ENCODE data around the gene PDE8A.
"Not testable (repeated sequence)": the region's sequence is repeated elsewhere in the genome, so short reads cannot be mapped to it uniquely, and the experiment has no call there.

The PDE8A gene

GRCh38 chr15:85141726-85142125 lies 160.1 kb downstream of the PDE8A start:
- no peak for DNase-seq

- no peak for DNase-seq
Observed at GRCh38 chr15:85142312-85142711, 160.7 kb downstream of the PDE8A start.

- no peak for DNase-seq
Observed at GRCh38 chr15:85149465-85150129, 167.9 kb downstream of the PDE8A start.

GRCh38 chr15:85150130-85150480 lies 168.4 kb downstream of the PDE8A start:
- DNase-seq: no peak

- DNase-seq: no peak
Observed at GRCh38 chr15:85151145-85151544, 169.5 kb downstream of the PDE8A start.

- no peak for DNase-seq
Observed at GRCh38 chr15:85151861-85152260, 170.2 kb downstream of the PDE8A start.

- no peak for DNase-seq
Observed at GRCh38 chr15:85154061-85154460, 172.4 kb downstream of the PDE8A start.

- no peak for DNase-seq
Observed at GRCh38 chr15:85155360-85155759, 173.7 kb downstream of the PDE8A start.

GRCh38 chr15:85155857-85156256 lies 174.2 kb downstream of the PDE8A start:
- DNase-seq: no peak

GRCh38 chr15:85157344-85157743 lies 175.7 kb downstream of the PDE8A start:
- no peak for DNase-seq

GRCh38 chr15:85162237-85162636 lies 180.6 kb downstream of the PDE8A start:
- no peak for DNase-seq

GRCh38 chr15:85164841-85165466 lies 183.3 kb downstream of the PDE8A start:
- DNase-seq: no peak

GRCh38 chr15:85167568-85167967 lies 185.9 kb downstream of the PDE8A start:
- no peak for DNase-seq

- DNase-seq: no peak
Observed at GRCh38 chr15:85168642-85169173, 187.1 kb downstream of the PDE8A start.

- no peak for DNase-seq
Observed at GRCh38 chr15:85171736-85172135, 190.1 kb downstream of the PDE8A start.

GRCh38 chr15:85172846-85173490 lies 191.3 kb downstream of the PDE8A start:
- DNase-seq: no peak

GRCh38 chr15:85173630-85174029 lies 192.0 kb downstream of the PDE8A start:
- DNase-seq: not testable (repeated sequence)

- DNase-seq: no peak
Observed at GRCh38 chr15:85174521-85174920, 192.9 kb downstream of the PDE8A start.

GRCh38 chr15:85177042-85177515 lies 195.4 kb downstream of the PDE8A start:
- DNase-seq: peak; percentile 45

- no peak for DNase-seq
Observed at GRCh38 chr15:85178308-85178707, 196.7 kb downstream of the PDE8A start.

- no peak for DNase-seq
Observed at GRCh38 chr15:85179700-85180099, 198.0 kb downstream of the PDE8A start.

GRCh38 chr15:85185350-85185749 lies 203.7 kb downstream of the PDE8A start:
- DNase-seq: not testable (repeated sequence)

- DNase-seq: not testable (repeated sequence)
Observed at GRCh38 chr15:85188171-85188577, 206.5 kb downstream of the PDE8A start.
